Posterior vena cava (tissue), 2 donors: ENCODE results near the gene GAGE12J. TPM values are rescaled to one million over a fixed set of nuclear protein-coding genes. Genes with fewer than 3 reads are reported as not detected.
A peak's percentile ranks its signal among the peaks of the same experiment; 100 is the strongest.
"Not testable (repeated sequence)": the region's sequence is repeated elsewhere in the genome, so short reads cannot be mapped to it uniquely, and the experiment has no call there.

ENCODE experiments used
- DNase-seq: peaks from one replicate; pipeline ENCODE4 v3.0.0-alpha.2; 2020; ENCODE audit warnings: low spot score
- intact Hi-C, 2 donors: fragments of 100-400 bp; cut with DNase I; formaldehyde crosslinking; loops; one replicate each; pipeline versions ENCODE4 v1.14.1 to v1.14.2; 2022 to 2023
- long read RNA-seq, 2 donors: library from polyadenylated mRNA; unstranded; transcript quantifications; one replicate each; pipeline ENCODE4 v2.0.0, GENCODE V29; 2020 to 2021
- total RNA-seq, 2 donors: library from RNA; stranded (reverse); fragmentation: NEBNext Ultra II Directional; extraction: Animal tissue kit (Norgen Biotek cat#: 25700); gene quantifications; one replicate each; pipeline ENCODE4 v1.2.1, GENCODE V29; 2021
- donor health status: DM: yes; HTN: yes; CAD: no.
- donor health status: DM: yes; HTN: yes; CAD: no.

The GAGE12J gene
- total RNA-seq, result not detected
- long read RNA-seq, donor 1, result 0 reads
- long read RNA-seq, donor 2, result 0 reads

DNA sequence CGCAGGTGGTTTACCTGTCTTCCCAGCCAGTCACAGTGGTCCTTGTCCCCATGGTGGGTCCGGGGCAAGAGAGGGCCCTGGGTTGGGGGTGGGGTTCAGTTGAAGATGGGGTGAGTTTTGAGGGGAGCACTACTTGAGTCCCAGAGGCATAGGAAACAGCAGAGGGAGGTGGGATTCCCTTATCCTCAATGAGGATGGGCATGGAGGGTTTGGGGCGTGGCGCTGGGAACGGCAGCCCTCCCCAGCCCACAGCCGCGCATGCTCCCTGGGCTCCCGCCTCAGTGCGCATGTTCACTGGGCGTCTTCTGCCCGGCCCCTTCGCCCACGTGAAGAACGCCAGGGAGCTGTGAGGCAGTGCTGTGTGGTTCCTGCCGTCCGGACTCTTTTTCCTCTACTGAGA lies at the start of gene GAGE12J:
TSS of gene GAGE12J (plus strand) at position 301 of the 400 bp plus-strand sequence. CDS start 1,157 bp downstream, outside the sequence.
- intact Hi-C loops, DNase-seq: not testable (repeated sequence)

DNA sequence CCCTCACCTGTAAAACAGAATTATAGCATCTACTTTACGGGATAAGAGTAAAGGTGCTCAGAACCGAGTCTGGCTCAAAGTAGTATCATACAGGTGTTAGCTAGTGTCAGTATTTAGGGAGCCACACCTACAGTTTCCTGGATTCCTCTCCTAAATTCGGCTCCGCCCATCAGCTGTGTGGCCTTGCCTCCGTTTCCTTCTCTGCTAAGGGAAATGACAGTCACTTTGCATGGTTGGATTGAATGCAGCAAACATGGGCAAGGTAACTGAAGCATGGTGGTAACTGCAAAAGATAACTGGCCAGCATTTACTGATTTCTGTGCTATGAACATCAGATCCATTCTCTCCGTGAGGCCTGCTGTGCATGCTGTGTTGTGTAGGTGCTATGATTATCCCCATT lies 49.4 kb upstream of the GAGE12J start:
- DNase-seq, result peak; percentile 7
- intact Hi-C loops, result no loop called here

GRCh38 chrX:49273181-49273727 lies 48.6 kb upstream of the GAGE12J start:
- intact Hi-C loops, result no loop called here
- peak; percentile 7 for DNase-seq

DNA sequence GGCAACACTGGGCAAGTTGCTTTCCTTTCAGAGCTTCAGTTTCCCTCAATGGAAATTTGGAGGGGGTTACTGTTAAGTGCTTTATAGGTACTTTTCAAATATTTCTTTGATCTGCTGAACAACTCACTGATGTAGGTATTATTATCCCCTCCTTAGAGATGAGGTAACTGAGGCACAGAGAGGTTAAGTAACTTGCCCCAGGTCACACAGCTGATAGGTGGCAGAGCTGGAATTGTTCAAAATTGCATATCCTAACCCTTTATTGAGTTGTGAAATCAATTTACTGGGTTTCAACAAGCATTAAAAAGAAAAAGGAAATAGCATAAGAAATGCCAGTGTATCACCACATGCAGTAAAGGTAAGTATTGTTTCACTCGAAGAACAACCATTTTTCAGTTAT lies 45.6 kb upstream of the GAGE12J start:
- intact Hi-C loops, result no loop called here
- no peak for DNase-seq

GRCh38 chrX:49276671-49277534 lies 44.9 kb upstream of the GAGE12J start:
- peak; percentile 57 for DNase-seq
- intact Hi-C loops, result no loop called here

GRCh38 chrX:49277535-49277830 lies 44.4 kb upstream of the GAGE12J start:
- intact Hi-C loops, result no loop called here
- no peak for DNase-seq

- DNase-seq, result peak; percentile 25
- intact Hi-C loops, result no loop called here
Observed at GRCh38 chrX:49278081-49278480, 43.8 kb upstream of the GAGE12J start.

- intact Hi-C loops, result no loop called here
- peak; percentile 36 for DNase-seq
Observed at GRCh38 chrX:49282647-49283011, 39.2 kb upstream of the GAGE12J start.

- intact Hi-C loops, result no loop called here
- DNase-seq, result no peak
Observed at GRCh38 chrX:49284212-49284611, 37.6 kb upstream of the GAGE12J start.

DNA sequence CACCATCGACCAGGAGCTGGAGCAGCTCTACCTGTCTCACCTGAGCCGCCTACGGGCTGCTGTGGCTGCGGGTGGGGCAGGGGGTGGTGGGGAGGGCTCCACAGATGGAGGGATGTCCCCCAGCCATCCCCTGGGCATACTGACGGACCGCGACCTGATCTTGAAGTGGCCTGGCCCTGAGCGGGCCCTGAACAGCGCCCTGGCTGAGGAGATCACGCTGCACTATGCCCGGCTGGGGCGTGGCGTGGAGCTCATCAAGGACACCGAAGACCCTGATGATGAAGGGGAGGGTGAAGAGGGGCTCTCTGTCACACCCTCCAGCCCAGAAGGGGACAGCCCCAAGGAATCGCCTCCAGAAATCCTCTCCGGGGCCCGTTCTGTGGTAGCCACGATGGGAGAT lies 35.7 kb upstream of the GAGE12J start:
- no peak for DNase-seq
- intact Hi-C loops, result no loop called here

- intact Hi-C loops, result no loop called here
Observed at GRCh38 chrX:49286581-49286980, 35.3 kb upstream of the GAGE12J start.

DNA sequence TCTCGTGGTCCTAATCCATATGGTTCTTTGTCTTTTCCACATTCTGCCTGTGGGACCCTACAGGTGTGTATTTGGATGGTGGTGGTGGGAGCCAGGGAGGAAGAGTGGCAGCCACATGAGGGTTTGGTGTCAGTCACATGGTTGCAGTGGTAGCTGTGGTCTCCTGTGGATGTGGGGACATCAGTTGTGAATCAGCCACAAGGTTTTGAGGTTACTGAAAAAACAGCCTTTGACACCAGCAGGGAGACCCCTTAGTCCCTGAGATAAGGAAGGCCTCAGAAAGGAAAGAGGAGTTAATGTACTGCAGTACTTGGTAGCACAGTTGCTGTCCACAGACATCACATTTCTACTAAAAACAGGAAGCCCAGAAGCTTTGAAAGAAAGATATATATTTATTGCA lies 34.2 kb upstream of the GAGE12J start:
- intact Hi-C loops, result no loop called here
- no peak for DNase-seq

More at GRCh38 chrX:49286581-49286980, 35.3 kb upstream of the GAGE12J start:
- DNase-seq, result no peak

DNA sequence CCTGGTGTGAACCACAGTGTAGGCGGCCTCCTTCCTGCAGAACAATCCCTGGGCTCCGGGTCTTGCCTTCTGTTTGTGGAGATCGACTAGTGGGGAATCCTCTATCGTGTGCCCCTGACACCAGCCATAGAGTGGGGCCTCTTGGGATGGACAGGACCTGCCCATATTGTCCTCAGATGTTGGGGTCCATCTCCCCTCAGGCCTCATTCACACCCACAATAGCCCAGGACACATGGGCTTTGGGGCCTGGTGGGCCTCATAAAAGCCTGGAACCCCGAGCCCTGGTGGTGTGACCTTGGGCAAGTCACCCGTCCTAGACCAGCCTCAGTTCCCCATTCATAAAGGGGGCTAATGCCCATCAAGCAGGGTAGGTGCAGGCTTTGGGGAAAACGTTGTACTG lies 31.6 kb upstream of the GAGE12J start:
- DNase-seq, result no peak
- intact Hi-C loops, result no loop called here

- intact Hi-C loops, result no loop called here
- peak; percentile 85 for DNase-seq
Observed at GRCh38 chrX:49291615-49292337, 30.1 kb upstream of the GAGE12J start.

GRCh38 chrX:49292400-49293362 lies 29.2 kb upstream of the GAGE12J start:
- DNase-seq, result no peak
- intact Hi-C loops, result no loop called here

GRCh38 chrX:49299293-49299692 lies 22.5 kb upstream of the GAGE12J start:
- DNase-seq, result not testable (repeated sequence)

GRCh38 chrX:49300703-49301102 lies 21.1 kb upstream of the GAGE12J start:
- intact Hi-C loops, result no loop called here
- DNase-seq, result no peak

More at GRCh38 chrX:49299293-49299692, 22.5 kb upstream of the GAGE12J start:
- intact Hi-C loops, result not testable (repeated sequence)

DNA sequence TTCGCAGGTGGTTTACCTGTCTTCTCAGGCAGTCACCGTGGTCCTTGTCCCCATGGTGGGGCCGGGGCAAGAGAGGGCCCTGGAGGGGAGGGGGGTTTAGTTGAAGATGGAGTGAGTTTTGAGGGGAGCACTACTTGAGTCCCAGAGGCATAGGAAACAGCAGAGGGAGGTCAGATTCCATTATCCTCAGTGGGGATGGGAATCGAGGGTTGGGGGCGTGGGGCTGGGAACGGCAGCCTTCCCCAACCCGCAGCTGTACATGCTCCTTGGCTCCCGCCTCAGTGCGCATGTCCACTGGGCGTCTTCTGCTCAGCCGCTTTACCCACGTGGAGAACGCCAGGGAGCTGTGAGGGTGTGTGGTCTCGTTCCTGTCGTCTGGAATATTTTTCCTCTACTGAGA lies 18.5 kb upstream of the GAGE12J start, which contains the start of gene GAGE10:
TSS of gene GAGE10 (plus strand) at position 301 of the 400 bp plus-strand sequence. CDS start 1,214 bp downstream, outside the sequence.
- DNase-seq, result no peak
- intact Hi-C loops, result loop anchor here in 1 of 2 donors (2.0 kb wide), 1 partner anchor 63 kb away; no protein-coding TSS in a partner anchor

DNA sequence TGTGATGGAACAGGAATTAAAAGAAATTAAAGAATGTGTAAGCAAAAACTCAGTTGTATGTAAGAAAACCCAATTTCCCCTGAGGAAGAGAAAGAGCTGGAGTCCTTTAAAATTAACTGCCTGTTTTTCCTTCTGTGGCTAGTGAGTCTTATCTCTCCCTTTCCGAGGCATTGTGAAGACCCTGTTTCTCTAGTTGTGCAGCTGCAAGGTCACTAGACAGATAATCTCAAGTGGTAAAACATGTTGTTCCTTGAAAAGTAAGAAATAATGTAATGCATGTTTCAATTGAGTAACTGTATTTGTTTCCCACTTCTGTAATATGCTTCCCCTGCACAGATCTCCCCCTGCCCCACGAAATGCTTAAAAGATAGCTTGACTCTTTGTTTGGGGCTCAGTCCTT lies 14.1 kb upstream of the GAGE12J start:
- intact Hi-C loops, result loop anchor here in 1 of 2 donors (5.0 kb wide), 1 partner anchor 615 kb away; the partner anchor contains the start of gene CLCN5
- DNase-seq, result not testable (repeated sequence)
